Measurements from ENCODE around the gene PSMD14. TPM values are rescaled to one million over a fixed set of nuclear protein-coding genes. Genes with fewer than 3 reads are reported as not detected.

The PSMD14 gene
- 72.3 and 73.2 TPM in 2 replicates for total RNA-seq

DNA sequence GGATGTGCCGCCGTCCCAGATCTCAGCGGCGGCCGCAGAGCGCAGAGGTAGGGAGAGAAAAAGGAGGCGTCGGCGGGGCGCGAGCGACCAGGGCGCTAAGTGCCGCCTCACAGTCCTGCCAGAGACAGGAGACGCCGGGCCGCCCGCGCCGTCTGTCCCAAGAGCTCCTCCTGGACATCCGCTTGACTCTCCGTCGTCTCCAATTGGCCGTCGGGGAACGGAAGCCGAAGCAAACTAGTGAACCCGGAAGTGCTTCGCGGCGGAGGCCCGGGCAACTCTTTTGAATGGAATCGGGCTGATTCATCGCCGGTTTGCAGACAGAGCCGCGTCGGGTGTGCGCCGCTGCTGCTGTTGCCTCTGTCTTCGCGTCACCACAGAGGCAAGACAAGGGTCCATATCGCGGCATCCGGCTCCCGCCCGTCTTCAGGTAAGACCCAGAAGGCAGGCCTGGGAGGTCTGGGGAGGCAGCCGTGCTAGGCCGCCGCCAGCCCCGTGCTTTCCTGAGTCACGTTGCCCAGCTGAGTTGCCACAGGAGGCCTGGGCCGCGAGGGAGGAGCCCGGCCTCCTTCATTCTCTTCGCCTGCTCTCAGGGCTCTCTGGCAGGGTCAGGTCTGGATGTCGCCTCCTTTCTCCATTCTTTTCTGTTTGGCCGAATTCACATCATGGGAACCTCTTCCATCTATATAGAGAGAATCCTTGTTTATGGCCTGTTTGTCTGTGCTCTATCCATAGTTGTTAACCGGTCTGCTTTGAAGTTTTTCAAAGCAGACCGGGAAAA lies at the start of gene PSMD14:
PSMD14 (plus strand) TSS at position 248 of the 778 bp plus-strand sequence. CDS start 10,401 bp downstream, outside the sequence.

DNA sequence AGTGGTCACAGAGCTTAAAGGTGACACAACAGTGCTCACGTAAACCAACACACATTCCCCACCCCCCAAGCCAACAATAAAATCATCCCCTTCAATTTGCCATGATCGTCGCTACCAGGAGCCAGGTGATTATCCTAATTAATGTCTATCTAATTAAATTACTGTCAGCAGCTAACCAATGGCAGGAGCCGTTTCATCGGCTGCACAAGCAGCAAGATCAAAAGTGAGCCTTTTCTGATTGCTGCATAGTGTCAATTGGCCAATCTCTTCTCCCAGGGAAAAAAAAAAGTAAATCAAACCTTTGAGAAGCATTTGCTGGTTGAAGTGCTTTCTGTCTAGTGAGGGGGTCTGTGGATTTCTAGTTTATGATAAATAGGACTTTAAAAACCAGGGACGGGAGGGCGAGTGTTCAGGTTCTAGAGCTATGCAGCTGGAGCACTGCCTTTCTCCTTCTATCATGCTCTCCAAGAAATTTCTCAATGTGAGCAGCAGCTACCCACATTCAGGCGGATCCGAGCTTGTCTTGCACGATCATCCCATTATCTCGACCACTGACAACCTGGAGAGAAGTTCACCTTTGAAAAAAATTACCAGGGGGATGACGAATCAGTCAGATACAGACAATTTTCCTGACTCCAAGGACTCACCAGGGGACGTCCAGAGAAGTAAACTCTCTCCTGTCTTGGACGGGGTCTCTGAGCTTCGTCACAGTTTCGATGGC lies 107.9 kb downstream of the PSMD14 start, which contains the start of gene TBR1:
TBR1 (plus strand) TSS at position 311 of the 721 bp plus-strand sequence; CDS start at position 425, 114 bp downstream.

Small RNA genes within 50 kb of the gene (small RNA-seq; reads per million reads assigned to genes)
- not detected for gene RNA5SP108

Other genes starting within 250 kb of the PSMD14 start
- 97.7 and 100 TPM in 2 replicates for gene TANK, start 148.0 kb upstream of the PSMD14 start, total RNA-seq
- gene TBR1, start 107.9 kb downstream of the PSMD14 start, total RNA-seq = under 0.01 and 0.11 TPM in 2 replicates